NCI-H510A treated with DMSO at 0.1 percent for 48 hours (cell line): ENCODE measurements around the gene SLC25A51.

Experiments
- DNase-seq: peaks from one replicate; lab custom pipeline; 2025; lab: John Stamatoyannopoulos, UW

Gene SLC25A51

DNA sequence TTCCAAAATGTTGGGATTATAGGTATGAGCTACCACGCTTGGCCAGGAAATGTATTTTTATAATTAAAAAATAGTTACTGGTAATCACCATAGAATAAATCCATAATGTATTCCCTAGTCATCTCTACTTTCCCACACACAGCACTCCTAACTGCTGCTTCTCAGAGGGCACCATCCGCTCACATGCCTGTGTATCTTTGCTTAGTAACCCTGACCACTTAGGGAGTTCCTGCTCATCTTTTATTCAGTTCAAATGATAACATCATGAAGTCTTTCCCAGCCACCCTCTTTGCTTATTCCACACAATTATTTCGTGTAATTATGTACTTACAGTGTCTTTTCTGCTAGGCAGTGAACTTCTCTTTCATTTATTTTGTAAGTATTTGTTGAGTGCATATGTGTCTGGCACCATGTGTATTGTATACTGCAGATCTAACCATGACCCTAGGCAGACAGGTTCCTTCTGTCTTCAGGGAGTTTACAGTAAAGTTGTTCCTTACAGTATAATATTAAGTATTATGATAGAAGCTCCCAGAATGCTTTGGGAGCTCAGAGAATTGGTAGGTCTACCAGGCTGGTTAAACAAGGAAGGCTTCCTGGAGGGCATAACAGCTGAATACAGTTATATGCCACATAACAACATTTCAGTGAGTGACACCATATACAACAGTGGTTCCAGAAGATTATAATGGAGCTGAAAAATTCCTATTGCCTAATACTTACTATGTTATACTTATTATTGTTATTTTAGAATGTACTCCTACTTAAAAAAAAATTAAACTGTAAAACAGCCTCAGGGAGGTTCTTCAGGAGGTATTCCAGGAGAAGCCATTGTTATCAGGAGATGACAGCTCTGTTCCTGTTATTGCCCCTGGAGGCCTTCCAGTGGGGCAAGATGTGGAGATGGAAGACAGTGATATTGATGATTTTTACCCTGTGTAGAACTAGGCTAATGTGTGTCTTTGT lies 64.1 kb downstream of the SLC25A51 start:
- DNase-seq, result no peak
